Mammary epithelial cell (primary cell): ENCODE results near the gene CCND1.

Experiments
- EZH2 ChIP-seq: IDR thresholded peaks from 2 replicates; pipeline ENCODE4 v1.6.1; 2012; ENCODE audit warnings: low read length, inconsistent platforms, borderline replicate concordance
- TF ChIP-seq, protein P1 (sequence below), 2 donors: IDR thresholded peaks in 1 of 2; conservative IDR thresholded peaks in 1 of 2; 2 replicates each; pipeline ENCODE4 v1.5.1; 2011 to 2012; ENCODE audit warnings: inconsistent platforms in 2 of 2, low read length in 2 of 2, mild to moderate bottlenecking in 2 of 2, control low read depth in 1 of 2, low read depth in 1 of 2; ENCODE audit not compliant: insufficient read depth in 1 of 2; ENCODE audit errors: extremely low read depth in 1 of 2

DNA sequence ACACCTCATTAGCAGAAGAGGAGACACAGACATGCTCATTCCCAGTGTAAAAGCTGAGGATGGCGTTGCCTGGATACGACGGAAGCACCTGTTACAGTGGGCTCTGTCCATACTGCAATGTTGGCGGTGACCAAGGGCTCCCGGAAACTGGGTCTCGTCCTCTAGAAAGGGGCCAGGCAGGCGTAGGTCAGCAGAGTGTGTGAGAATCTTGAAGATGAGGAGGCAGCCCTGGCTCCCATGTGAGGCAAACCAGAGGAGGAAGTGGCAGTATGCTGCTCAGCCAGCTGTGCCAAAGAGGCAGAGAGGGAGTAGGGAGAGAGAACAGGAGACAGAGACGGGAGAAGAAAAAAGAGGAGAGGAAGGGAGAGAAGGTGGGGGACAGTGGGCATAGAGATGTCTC, 23.9 kb downstream of the CCND1 start:
- TF ChIP-seq, protein P1, sequence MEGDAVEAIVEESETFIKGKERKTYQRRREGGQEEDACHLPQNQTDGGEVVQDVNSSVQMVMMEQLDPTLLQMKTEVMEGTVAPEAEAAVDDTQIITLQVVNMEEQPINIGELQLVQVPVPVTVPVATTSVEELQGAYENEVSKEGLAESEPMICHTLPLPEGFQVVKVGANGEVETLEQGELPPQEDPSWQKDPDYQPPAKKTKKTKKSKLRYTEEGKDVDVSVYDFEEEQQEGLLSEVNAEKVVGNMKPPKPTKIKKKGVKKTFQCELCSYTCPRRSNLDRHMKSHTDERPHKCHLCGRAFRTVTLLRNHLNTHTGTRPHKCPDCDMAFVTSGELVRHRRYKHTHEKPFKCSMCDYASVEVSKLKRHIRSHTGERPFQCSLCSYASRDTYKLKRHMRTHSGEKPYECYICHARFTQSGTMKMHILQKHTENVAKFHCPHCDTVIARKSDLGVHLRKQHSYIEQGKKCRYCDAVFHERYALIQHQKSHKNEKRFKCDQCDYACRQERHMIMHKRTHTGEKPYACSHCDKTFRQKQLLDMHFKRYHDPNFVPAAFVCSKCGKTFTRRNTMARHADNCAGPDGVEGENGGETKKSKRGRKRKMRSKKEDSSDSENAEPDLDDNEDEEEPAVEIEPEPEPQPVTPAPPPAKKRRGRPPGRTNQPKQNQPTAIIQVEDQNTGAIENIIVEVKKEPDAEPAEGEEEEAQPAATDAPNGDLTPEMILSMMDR (conservative IDR thresholded peaks at IDR 0.05 in 1 of 2, IDR thresholded peaks at IDR 0.05 in 1 of 2; ENCODE audit: extremely low read depth in 1 of 2, insufficient read depth in 1 of 2, low read depth in 1 of 2, low read length in 2 of 2): no peak
- no peak for TF ChIP-seq EZH2
